IMR-90 (cell line): ENCODE data around the gene FAM217A. TPM values are rescaled to one million over a fixed set of nuclear protein-coding genes. Genes with fewer than 3 reads are reported as not detected.

ENCODE experiments used
- ATAC-seq: fragments of 200-7000 bp; cut with Tn5 transposase; 2 replicates; pipeline ENCODE4 v1.9.1; 2020; ENCODE audit warnings: low read depth, mild to moderate bottlenecking, moderate library complexity
- BruUV-seq: library from RNA; stranded (reverse); fragments of 400-500 nt; replicated peaks from 2 replicates; lab custom pipeline; 2021; lab: Mats Ljungman, UMichigan
- CTCF ChIA-PET: fragments of 300-600 bp; formaldehyde crosslinking; extraction: SDS; loops from one replicate; lab custom pipeline; 2021; ENCODE audit warnings: antibody characterized with exemption; lab: Yijun Ruan, JAX
- POLR2A ChIA-PET: fragments of 300-600 bp; sonication (Branson Sonifier 250); formaldehyde crosslinking; loops from one replicate; lab custom pipeline; 2022; ENCODE audit warnings: antibody characterized with exemption; ENCODE audit not compliant: unreplicated experiment; lab: Charles Lee
- DNase-seq: peaks from one replicate; pipeline ENCODE4 v3.0.0; 2013
- H2AFZ ChIP-seq: replicated peaks from 2 replicates; pipeline ENCODE3; 2013; ENCODE audit warnings: low read length, mild to moderate bottlenecking; ENCODE audit not compliant: poor library complexity
- H2AK5ac ChIP-seq: 2 replicates; pipeline ENCODE4 v1.6.1; 2013; ENCODE audit warnings: low read depth, low read length, inconsistent platforms
- H2AK9ac ChIP-seq: replicated peaks from 2 replicates; pipeline ENCODE3; 2013; ENCODE audit warnings: mild to moderate bottlenecking, low read depth, low read length, moderate library complexity; ENCODE audit not compliant: poor library complexity
- H2BK120ac ChIP-seq: 2 replicates; pipeline ENCODE4 v1.6.1; 2013; ENCODE audit warnings: low read depth, low read length, inconsistent platforms
- H2BK15ac ChIP-seq: 3 replicates; pipeline ENCODE4 v1.6.1; 2013; ENCODE audit warnings: low read depth, low read length, inconsistent platforms
- H2BK20ac ChIP-seq: 2 replicates; pipeline ENCODE4 v1.6.1; 2013; ENCODE audit warnings: low read depth, mild to moderate bottlenecking, inconsistent platforms, low read length, moderate library complexity
- H2BK5ac ChIP-seq: 2 replicates; pipeline ENCODE4 v1.6.1; 2013; ENCODE audit warnings: mild to moderate bottlenecking, low read depth, low read length, inconsistent platforms; ENCODE audit not compliant: poor library complexity, severe bottlenecking
- H3K14ac ChIP-seq: replicated peaks from 2 replicates; pipeline ENCODE4 v1.6.1; 2013; ENCODE audit warnings: low read depth, low read length, inconsistent platforms
- H3K18ac ChIP-seq: 2 replicates; pipeline ENCODE4 v1.6.1; 2013; ENCODE audit warnings: low read depth, low read length, control low read depth
- H3K23ac ChIP-seq: 2 replicates; pipeline ENCODE4 v1.6.1; 2013; ENCODE audit warnings: low read depth, low read length, inconsistent platforms
- H3K27ac ChIP-seq: 2 replicates; pipeline ENCODE4 v1.5.1; 2013; ENCODE audit warnings: mild to moderate bottlenecking, control low read depth, low read length; ENCODE audit not compliant: insufficient read depth
- H3K27me3 ChIP-seq: 2 replicates; pipeline ENCODE4 v1.6.1; 2013; ENCODE audit warnings: low read length; ENCODE audit not compliant: control insufficient read depth, insufficient read depth
- H3K36me3 ChIP-seq: 2 replicates; pipeline ENCODE4 v1.6.1; 2013; ENCODE audit warnings: low read length, mixed read lengths; ENCODE audit not compliant: control insufficient read depth, insufficient read depth
- H3K4ac ChIP-seq: 2 replicates; pipeline ENCODE4 v1.6.1; 2013; ENCODE audit warnings: low read depth, low read length, inconsistent platforms
- H3K4me1 ChIP-seq: 2 replicates; pipeline ENCODE4 v1.6.1; 2013; ENCODE audit warnings: low read length, mixed read lengths; ENCODE audit not compliant: control insufficient read depth, insufficient read depth
- H3K4me2 ChIP-seq: 2 replicates; pipeline ENCODE4 v1.6.1; 2013; ENCODE audit warnings: low read depth, mild to moderate bottlenecking, control low read depth, low read length, moderate library complexity
- H3K4me3 ChIP-seq: 2 replicates; pipeline ENCODE4 v1.5.1; 2013; ENCODE audit warnings: low read depth, mild to moderate bottlenecking, control low read depth, low read length, moderate library complexity; ENCODE audit not compliant: insufficient read depth
- H3K56ac ChIP-seq: 2 replicates; pipeline ENCODE4 v1.6.1; 2013; ENCODE audit warnings: low read length, inconsistent platforms; ENCODE audit not compliant: insufficient read depth; ENCODE audit errors: extremely low read depth
- H3K79me1 ChIP-seq, 2 experiments: 2 replicates each; pipeline ENCODE4 v1.6.1; 2013; ENCODE audit warnings: low read length in 2 of 2, inconsistent platforms in 1 of 2, low read depth in 1 of 2
- H3K9ac ChIP-seq: 2 replicates; pipeline ENCODE4 v1.6.1; 2013; ENCODE audit warnings: low read depth, low read length, control low read depth
- H3K9me1 ChIP-seq: 2 replicates; pipeline ENCODE4 v1.6.1; 2013; ENCODE audit warnings: low read length, inconsistent platforms; ENCODE audit not compliant: insufficient read depth
- H3K9me3 ChIP-seq: 2 replicates; pipeline ENCODE4 v1.6.1; 2013; ENCODE audit warnings: low read length; ENCODE audit not compliant: control insufficient read depth, insufficient read depth
- H4K20me1 ChIP-seq: 2 replicates; pipeline ENCODE4 v1.6.1; 2013; ENCODE audit warnings: low read length, inconsistent platforms; ENCODE audit not compliant: insufficient read depth
- H4K5ac ChIP-seq: 2 replicates; pipeline ENCODE4 v1.6.1; 2013; ENCODE audit warnings: mild to moderate bottlenecking, low read depth, low read length, control low read depth
- H4K8ac ChIP-seq, 2 experiments: 2 replicates each; pipeline ENCODE4 v1.6.1; 2013; ENCODE audit warnings: low read depth in 2 of 2, low read length in 2 of 2, control low read depth in 1 of 2, inconsistent platforms in 1 of 2
- H4K91ac ChIP-seq: 2 replicates; pipeline ENCODE4 v1.6.1; 2013; ENCODE audit warnings: low read depth, low read length, inconsistent platforms; ENCODE audit not compliant: insufficient read depth
- BHLHE40 ChIP-seq: fragments of 150-350 bp; IDR thresholded peaks from 2 replicates; pipeline ENCODE4 v1.6.1; 2016; ENCODE audit warnings: mild to moderate bottlenecking, low read depth, low read length
- ELK1 ChIP-seq: fragments of 150-350 bp; IDR thresholded peaks from 2 replicates; pipeline ENCODE4 v1.6.1; 2016; ENCODE audit warnings: low read depth, mild to moderate bottlenecking, low read length, moderate library complexity, borderline replicate concordance
- FOS ChIP-seq: fragments of 150-350 bp; IDR thresholded peaks from 2 replicates; pipeline ENCODE4 v1.6.1; 2016; ENCODE audit warnings: low read depth, low read length
- MAFK ChIP-seq: IDR thresholded peaks from 2 replicates; pipeline ENCODE4 v1.6.1; 2012; ENCODE audit warnings: low read depth, low read length, improper control_type of control experiment
- RCOR1 ChIP-seq: IDR thresholded peaks from 2 replicates; pipeline ENCODE4 v1.6.1; 2012; ENCODE audit warnings: mild to moderate bottlenecking, low read length, improper control_type of control experiment; ENCODE audit not compliant: insufficient replicate concordance
- SMC3 ChIP-seq: fragments of 150-350 bp; IDR thresholded peaks from 2 replicates; pipeline ENCODE4 v1.6.1; 2016; ENCODE audit warnings: low read depth, mild to moderate bottlenecking, antibody characterized with exemption, low read length, moderate library complexity
- WGBS, 2 experiments: methylation state at CpG; one replicate each; pipeline versions ENCODE4 v1.1.5 to v1.1.7; 2013; ENCODE audit warnings: missing lambda C conversion rate in 2 of 2; ENCODE audit not compliant: insufficient read length in 1 of 2; ENCODE audit errors: extremely low coverage in 2 of 2; 5-methylcytosine and 5-hydroxymethylcytosine counted together
- dilution Hi-C: fragments of 300-500 bp; cut with HindIII; formaldehyde crosslinking; loops from one replicate; pipeline ENCODE4 v1.14.3; 2018; ENCODE audit warnings: low sequenced_read_pairs; ENCODE audit not compliant: unreplicated experiment
- in situ Hi-C: fragments of 300-500 bp; cut with MboI; formaldehyde crosslinking; loops from 3 replicates; pipeline ENCODE4 v1.14.3; 2019; ENCODE audit warnings: low sequenced_read_pairs, inconsistent platforms, mixed read lengths
- intact Hi-C: fragments of 100-400 bp; cut with micrococcal nuclease; formaldehyde crosslinking; loops from 2 replicates; pipeline ENCODE4 v1.10.0; 2022
- polyA plus RNA-seq, 3 experiments: library from polyadenylated mRNA; depleted of rRNA; stranded (reverse); fragments of >200 nt; gene quantifications; 2 replicates each; pipeline ENCODE4 v1.2.3, GENCODE V29; 2012; ENCODE audit warnings: low replicate concordance in 1 of 3
- total RNA-seq: library from RNA; depleted of rRNA; stranded (reverse); fragments of >200 nt; gene quantifications from 2 replicates; pipeline ENCODE4 v1.2.3, GENCODE V29; 2012

Gene FAM217A
- total and polyA plus RNA-seq, 2 of the 4 experiments (the other 2 are of a cell fraction) = not detected

DNA sequence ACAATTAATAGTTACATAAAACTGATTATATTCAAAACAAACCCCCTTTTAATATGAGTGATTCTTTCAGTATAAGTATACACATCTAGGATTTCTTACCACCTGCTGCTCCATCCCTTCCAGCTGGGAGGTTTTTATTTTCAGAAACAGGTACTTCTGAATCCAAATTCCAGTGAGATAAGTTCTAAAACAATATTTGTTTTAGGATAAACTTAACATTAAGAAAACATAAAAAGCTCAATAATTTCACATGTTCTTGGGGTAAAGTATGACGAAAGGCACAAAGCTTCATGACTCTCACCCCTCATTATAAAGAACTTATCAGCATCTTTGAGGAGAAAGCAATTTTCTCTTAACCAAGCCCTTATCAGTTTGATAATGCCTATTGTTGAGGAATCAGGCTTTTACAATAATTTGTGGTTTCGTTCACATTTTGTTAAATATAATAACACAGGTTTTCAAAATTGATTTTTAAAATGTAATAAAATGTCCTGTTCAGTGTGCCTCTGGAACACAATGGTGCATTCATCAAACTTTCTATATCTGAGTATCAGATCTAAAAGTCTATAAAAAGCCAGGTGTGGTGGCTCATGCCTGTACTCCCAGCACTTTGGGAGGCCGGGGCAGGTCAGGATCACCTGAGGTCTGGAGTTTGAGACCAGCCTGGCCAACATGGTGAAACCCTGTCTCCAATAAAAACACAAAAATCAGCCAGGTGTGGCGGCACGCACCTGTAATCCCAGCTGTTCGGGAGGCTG lies 4.3 kb downstream of the FAM217A start:
- Histone ChIP-seq H3K14ac (no peak overlapping the region), H2AK9ac (no peak overlapping the region), H3K79me1 (no peaks in the 10 kb centered on the region), H2AK5ac (no peak overlapping the region), H3K27me3 (no peaks in the 10 kb centered on the region), H2BK15ac (no peak overlapping the region), H2BK20ac (no peak overlapping the region), H3K27ac (no peak overlapping the region), H4K20me1 (no peaks in the 10 kb centered on the region), H4K91ac (no peak overlapping the region), H4K5ac (no peak overlapping the region), H2BK5ac (no peak overlapping the region), H4K8ac (no peak overlapping the region), H3K23ac (no peak overlapping the region), H3K36me3 (no peaks in the 10 kb centered on the region), H3K9ac (no peak overlapping the region), H3K9me3 (no peaks in the 10 kb centered on the region), H3K4me1 (no peaks in the 10 kb centered on the region), H3K4ac (no peak overlapping the region), H3K4me2 (no peak overlapping the region), H2AFZ (no peak overlapping the region), H2BK120ac (no peak overlapping the region), H3K4me3 (no peak overlapping the region), H3K9me1 (no peaks in the 10 kb centered on the region), H3K56ac (no peak overlapping the region), H3K18ac (no peak overlapping the region)
- POLR2A ChIA-PET = no interaction called here
- no CpG with 5 or more reads among the region's 6 CpGs for WGBS, 2 experiments
- no peak for ATAC-seq
- CTCF ChIA-PET = interaction anchor here (0.7 to 1.0 kb wide), 2 partner anchors 23 to 81 kb away, joined by 3 read pairs; no protein-coding TSS in a partner anchor
- TF ChIP-seq BHLHE40 (no peak), RCOR1 (no peak), ELK1 (no peak), SMC3 (no peak), FOS (no peak), MAFK (no peak)
- in situ Hi-C loops = no loop called here
- dilution Hi-C loops = no loop called here
- BruUV-seq = no TSS peak
- intact Hi-C loops = no loop called here
- no peak for DNase-seq
